H1 (cell line): ENCODE results near the gene LRRC8D. TPM values are rescaled to one million over a fixed set of nuclear protein-coding genes. Genes with fewer than 3 reads are reported as not detected.

ENCODE experiments used
- KDM4A ChIP-seq: IDR thresholded peaks from one replicate; pipeline ENCODE4 v1.7.1; 2012; ENCODE audit warnings: low read depth, mild to moderate bottlenecking, moderate library complexity, low read length, inconsistent platforms; ENCODE audit not compliant: severe bottlenecking
- POLR2AphosphoS5 ChIP-seq: IDR thresholded peaks from 2 replicates; pipeline ENCODE4 v1.6.1; 2011; ENCODE audit warnings: low read depth, low read length
- SRF ChIP-seq: IDR thresholded peaks from 2 replicates; pipeline ENCODE4 v1.6.1; 2011; ENCODE audit warnings: mild to moderate bottlenecking, low read depth, low read length, moderate library complexity
- polyA plus RNA-seq, 7 experiments: library from polyadenylated mRNA; depleted of rRNA in 3 of 7; stranded (reverse) in 5 of 7; unstranded in 2 of 7; fragments of >200 nt in 5 of 7; fragments of 200-250 nt in 2 of 7; gene quantifications; 1 replicate in 5 of 7; 2 replicates in 1 of 7; 4 replicates in 1 of 7; pipeline versions ENCODE4 v1.2.1 to v1.2.3, GENCODE V29; 2011 to 2013; ENCODE audit warnings: missing spikeins in 2 of 7, mixed read lengths in 2 of 7
- total RNA-seq: library from RNA; stranded (reverse); fragmentation: NEBNext Ultra II Directional; extraction: Animal tissue kit (Norgen Biotek cat#: 25700); gene quantifications from 2 replicates; pipeline ENCODE4 v1.2.1, GENCODE V29; 2021

LRRC8D gene
- total and polyA plus RNA-seq, 2 of the 8 experiments (the other 6 are each of a cell fraction or from before 2014, with no cell fraction given): 42.0 to 58.5 TPM

GRCh38 chr1:89815611-89816010, 5.2 kb upstream of the LRRC8D start (continued):
- TF ChIP-seq POLR2AphosphoS5 (no peak), SRF (no peak), KDM4A (no peak)
